Breast epithelium (tissue), 4 donors: Measurements from ENCODE around the gene CIT. TPM values are rescaled to one million over a fixed set of nuclear protein-coding genes. Genes with fewer than 3 reads are reported as not detected.

Source experiments
- DNase-seq, 2 donors: peaks; one replicate each; pipeline ENCODE4 v3.0.0-alpha.2; 2019; ENCODE audit warnings: low spot score in 2 of 2
- H3K27ac ChIP-seq, 2 donors: fragments of 200-600 bp; sonication (generic) in 1 of 2; one replicate each; pipeline ENCODE4 v1.5.1; 2016 to 2019; ENCODE audit warnings: mild to moderate bottlenecking in 1 of 2
- H3K27me3 ChIP-seq, 2 donors: fragments of 200-600 bp; sonication (generic) in 1 of 2; one replicate each; pipeline versions ENCODE4 v1.5.1 to v1.6.0; 2017 to 2019; ENCODE audit warnings: control low read depth in 1 of 2, mild to moderate bottlenecking in 1 of 2
- H3K36me3 ChIP-seq: fragments of 200-600 bp; one replicate; pipeline ENCODE4 v1.5.1; 2019
- H3K4me1 ChIP-seq, 2 donors: fragments of 200-600 bp; sonication (generic); one replicate each; pipeline ENCODE4 v1.5.1; 2016 to 2019; ENCODE audit warnings: control low read depth in 1 of 2
- H3K4me3 ChIP-seq, 3 donors: fragments of 200-600 bp; sonication (generic); 1 replicate in 2 of 3; 2 replicates in 1 of 3; pipeline ENCODE4 v1.5.1; 2016 to 2019; ENCODE audit warnings: mild to moderate bottlenecking in 3 of 3, moderate library complexity in 2 of 3
- H3K9me3 ChIP-seq, 2 donors: fragments of 200-600 bp; sonication (generic) in 1 of 2; one replicate each; pipeline ENCODE4 v1.5.1; 2016 to 2019; ENCODE audit warnings: control low read depth in 1 of 2
- CTCF ChIP-seq, 3 donors: fragments of 450-650 bp; IDR thresholded peaks; one replicate each; pipeline ENCODE4 v1.5.1; 2016 to 2017; ENCODE audit warnings: antibody characterized with exemption in 3 of 3, mild to moderate bottlenecking in 3 of 3, moderate library complexity in 3 of 3
- POLR2A ChIP-seq: fragments of 450-650 bp; IDR thresholded peaks from one replicate; pipeline ENCODE4 v1.6.1; 2016; ENCODE audit warnings: antibody characterized with exemption, mild to moderate bottlenecking, moderate library complexity
- POLR2AphosphoS5 ChIP-seq, 3 donors: sonication (generic); formaldehyde crosslinking; IDR thresholded peaks; one replicate each; pipeline ENCODE4 v1.6.1; 2017; ENCODE audit warnings: antibody characterized with exemption in 3 of 3
- intact Hi-C: fragments of 100-400 bp; cut with DNase I; formaldehyde crosslinking; loops from one replicate; pipeline ENCODE4 v1.15.1; 2023; ENCODE audit warnings: low total_unique reads
- total RNA-seq, 3 donors: library from RNA; depleted of rRNA; stranded (reverse); fragments of >200 nt; gene quantifications; one replicate each; pipeline ENCODE4 v1.1.0, GENCODE V29; 2016

The CIT gene
- total RNA-seq, 3 donors from 2014 or later = 1.3 to 9.5 (median 2.4) TPM

DNA sequence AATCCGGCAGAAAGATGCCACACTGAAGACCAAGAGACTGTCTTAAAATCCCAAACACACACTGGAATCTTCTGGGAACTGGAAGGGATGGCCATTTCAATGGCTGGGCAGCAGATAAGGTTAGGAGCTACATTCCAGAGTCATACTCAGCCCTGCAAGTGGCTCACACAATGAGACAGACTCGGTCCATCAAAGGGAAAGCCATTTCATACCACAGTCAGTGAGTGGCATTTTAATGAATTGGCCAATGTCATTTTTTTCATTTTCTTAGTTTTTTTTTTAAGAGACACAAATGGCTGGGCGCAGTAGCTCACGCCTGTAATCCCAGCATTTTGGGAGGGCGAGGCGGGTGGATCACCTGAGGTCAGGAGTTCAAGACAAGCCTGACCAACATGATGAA lies 17.9 kb downstream of the CIT start:
- intact Hi-C loops = no loop called here
- no peaks in the 10 kb centered on the region for H3K36me3 ChIP-seq
- H3K9me3 ChIP-seq = no peaks in the 10 kb centered on the region
- no peaks in the 10 kb centered on the region for H3K27me3 ChIP-seq
- H3K4me1 ChIP-seq = no peaks in the 10 kb centered on the region
- H3K27ac ChIP-seq = no peak overlapping the region
- no peak overlapping the region for H3K4me3 ChIP-seq
- TF ChIP-seq CTCF (IDR thresholded peaks at IDR 0.05) (no peak), POLR2AphosphoS5 (IDR thresholded peaks at IDR 0.05) (no peak), POLR2A (no peak)
- DNase-seq = no peak

- intact Hi-C loops = no loop called here
- Histone ChIP-seq H3K4me1 (no peaks in the 10 kb centered on the region), H3K27me3 (no peaks in the 10 kb centered on the region), H3K4me3 (no peak overlapping the region), H3K9me3 (no peaks in the 10 kb centered on the region), H3K36me3 (no peaks in the 10 kb centered on the region), H3K27ac (no peak overlapping the region)
- DNase-seq = no peak
- TF ChIP-seq POLR2AphosphoS5 (IDR thresholded peaks at IDR 0.05) (no peak), CTCF (IDR thresholded peaks at IDR 0.05) (no peak), POLR2A (no peak)
Observed at GRCh38 chr12:119857041-119857591, 20.0 kb downstream of the CIT start.

- H3K9me3 ChIP-seq = no peaks in the 10 kb centered on the region
- H3K36me3 ChIP-seq = no peaks in the 10 kb centered on the region
- DNase-seq = no peak
- H3K27me3 ChIP-seq = no peaks in the 10 kb centered on the region
- TF ChIP-seq CTCF (IDR thresholded peaks at IDR 0.05) (no peak), POLR2AphosphoS5 (IDR thresholded peaks at IDR 0.05) (no peak), POLR2A (no peak)
- no peak overlapping the region for H3K4me3 ChIP-seq
- no peaks in the 10 kb centered on the region for H3K4me1 ChIP-seq
- H3K27ac ChIP-seq = no peak overlapping the region
- intact Hi-C loops = no loop called here
Observed at GRCh38 chr12:119850330-119850729, 26.8 kb downstream of the CIT start.

DNA sequence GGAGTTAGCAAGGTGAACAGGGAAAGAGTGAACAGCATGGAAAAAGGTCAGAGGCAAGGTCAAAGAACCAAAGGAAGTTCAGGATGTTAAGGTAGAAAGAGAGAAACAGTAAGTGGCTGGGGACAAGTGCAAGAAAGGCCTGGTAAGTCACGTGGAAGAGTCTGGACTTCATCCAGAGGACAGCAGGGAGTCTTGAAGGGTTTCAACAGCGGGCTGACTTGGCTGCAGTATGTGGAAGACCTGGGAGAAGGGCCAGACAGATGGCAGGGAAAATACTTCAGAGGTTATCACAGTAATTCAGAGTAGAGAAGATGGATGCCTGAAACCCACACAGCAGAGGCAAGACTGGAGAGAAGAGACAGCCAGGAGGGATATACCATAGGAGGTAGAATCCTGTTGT lies 34.0 kb downstream of the CIT start:
- Histone ChIP-seq H3K27me3 (no peaks in the 10 kb centered on the region), H3K36me3 (no peaks in the 10 kb centered on the region), H3K9me3 (no peaks in the 10 kb centered on the region), H3K4me3 (no peak overlapping the region), H3K4me1 (no peaks in the 10 kb centered on the region), H3K27ac (no peak overlapping the region)
- no peak for DNase-seq
- TF ChIP-seq CTCF (IDR thresholded peaks at IDR 0.05) (no peak), POLR2A (no peak), POLR2AphosphoS5 (IDR thresholded peaks at IDR 0.05) (no peak)
- intact Hi-C loops = no loop called here

DNA sequence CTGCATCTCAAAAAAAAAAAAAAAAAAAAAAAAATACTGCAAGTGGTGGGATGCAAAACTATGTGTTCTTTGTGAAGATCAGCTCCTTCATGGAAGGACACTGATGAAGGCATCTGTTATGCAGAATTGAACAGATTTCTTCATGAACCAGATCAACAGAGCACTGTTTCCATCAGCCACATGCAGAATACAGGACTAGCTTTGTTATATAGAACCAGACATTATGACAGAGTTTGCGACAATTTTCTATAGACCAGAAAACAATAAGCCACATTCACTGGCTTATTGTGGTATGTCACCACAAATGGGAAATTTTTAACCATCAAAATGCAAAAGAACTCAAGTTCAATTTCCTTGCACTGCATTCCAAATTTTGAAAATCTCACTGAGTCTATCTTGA lies 34.7 kb downstream of the CIT start:
- Histone ChIP-seq H3K4me3 (no peak overlapping the region), H3K27ac (no peak overlapping the region), H3K9me3 (no peaks in the 10 kb centered on the region), H3K36me3 (no peaks in the 10 kb centered on the region), H3K4me1 (no peaks in the 10 kb centered on the region), H3K27me3 (no peaks in the 10 kb centered on the region)
- no peak for DNase-seq
- TF ChIP-seq POLR2AphosphoS5 (IDR thresholded peaks at IDR 0.05) = no peak
- TF ChIP-seq CTCF (IDR thresholded peaks at IDR 0.05) = no peak
- TF ChIP-seq POLR2A = no peak
- intact Hi-C loops = no loop called here
